Measurements from ENCODE around the gene ADAMTS15.

- TF ChIP-seq CTCF (IDR thresholded peaks at IDR 0.05) (no peak), POLR2A (IDR thresholded peaks at IDR 0.05) (no peak)
Observed at GRCh38 chr11:130519128-130519932, 70.9 kb downstream of the ADAMTS15 start.

Data from lower leg skin (tissue), 3 donors.